ENCODE measurements around the gene PDGFRA. TPM values are rescaled to one million over a fixed set of nuclear protein-coding genes. Genes with fewer than 3 reads are reported as not detected.

PDGFRA gene
- polyA plus RNA-seq, 3 donors: not detected

DNA sequence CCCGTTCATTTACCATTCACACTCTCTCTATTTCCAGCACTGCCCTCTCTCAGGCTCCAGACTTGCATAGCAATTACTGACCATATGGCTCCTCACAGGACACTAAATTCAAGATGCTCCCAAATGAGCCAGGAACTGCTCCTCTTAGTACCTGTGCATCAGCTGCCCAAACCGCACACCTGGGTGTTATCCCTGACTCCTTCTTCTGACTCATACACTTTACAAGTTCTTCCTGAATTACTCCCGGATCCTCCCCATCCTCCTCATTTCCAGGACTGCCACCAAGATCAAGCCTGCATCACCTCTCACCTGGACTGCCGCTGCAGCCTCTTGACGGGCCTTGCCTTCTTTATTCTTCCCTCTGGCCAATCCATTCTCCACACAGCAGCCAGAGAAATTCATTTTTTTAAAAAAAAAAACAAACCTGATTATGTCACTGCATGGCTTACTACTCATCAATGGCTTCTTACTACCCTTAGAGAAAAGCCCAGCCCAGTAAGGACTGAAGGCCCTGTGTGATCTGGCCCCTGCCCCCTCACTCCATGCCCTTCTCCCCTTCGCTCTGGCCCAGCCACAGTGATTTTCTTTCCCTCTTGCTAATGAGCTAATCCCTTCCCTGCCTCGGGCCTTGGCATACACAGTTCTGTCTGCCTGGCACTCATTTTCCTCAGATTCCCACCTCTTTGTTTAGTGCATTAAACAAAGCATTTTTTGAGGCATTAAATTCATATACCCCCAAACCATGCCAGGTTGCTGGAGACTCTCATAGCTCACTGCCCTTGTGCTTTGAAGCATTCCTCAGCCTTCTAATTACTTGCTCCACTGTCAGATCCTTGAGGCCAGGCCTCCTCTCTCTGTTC lies 92.0 kb downstream of the PDGFRA start:
- Mint-ChIP-seq H3K4me1 (peaks cover 10% of the 10 kb centered on the region), H3K9me3 (peaks cover 0 to 6% (median 5%) of the 10 kb centered on the region in 7 donors), H3K36me3 (no peaks in the 10 kb centered on the region), H3K27me3 (ENCODE audit: low read depth in 3 of 3) (peaks cover 0 to 1% (median 0%) of the 10 kb centered on the region in 3 donors), H3K27ac (no peak overlapping the region), H3K4me3 (no peak overlapping the region)
- Histone ChIP-seq H3K9me3 (replicated peaks in 1 of 2; ENCODE audit: control insufficient read depth in 1 of 2, insufficient read depth in 1 of 2, low read length in 2 of 2) (no peaks in the 10 kb centered on the region), H3K79me2 (ENCODE audit: insufficient read depth, low read length) (no peaks in the 10 kb centered on the region), H3K9ac (ENCODE audit: insufficient read depth, low read length, poor library complexity, severe bottlenecking) (no peak overlapping the region), H3K4me2 (replicated peaks; ENCODE audit: extremely low read depth, low read length, poor library complexity, severe bottlenecking) (no peak overlapping the region), H3K4me1 (ENCODE audit: control insufficient read depth in 1 of 2, insufficient read depth in 2 of 2, low read length in 2 of 2) (peaks cover 1 to 4% of the 10 kb centered on the region in 2 donors), H3K36me3 (replicated peaks in 1 of 2; ENCODE audit: control insufficient read depth in 1 of 2, insufficient read depth in 2 of 2, low read length in 2 of 2) (no peaks in the 10 kb centered on the region), H2AFZ (ENCODE audit: insufficient read depth, low read depth, low read length, poor library complexity, severe bottlenecking) (no peak overlapping the region), H3K27ac (ENCODE audit: low read depth in 1 of 2, low read length in 2 of 2) (no peak overlapping the region), H3K27me3 (ENCODE audit: control insufficient read depth in 2 of 2, insufficient read depth in 2 of 2, low read length in 2 of 2) (no peaks in the 10 kb centered on the region), H3K4me3 (replicated peaks in 1 of 3; ENCODE audit: low read depth in 2 of 3, low read length in 3 of 3) (no peak overlapping the region), H4K20me1 (ENCODE audit: insufficient read depth, low read length) (no peaks in the 10 kb centered on the region)
- 95% methylated on average over 6 of the region's 7 CpGs for WGBS (ENCODE audit: insufficient coverage)
- no peak for DNase-seq
- TF ChIP-seq, protein P1, sequence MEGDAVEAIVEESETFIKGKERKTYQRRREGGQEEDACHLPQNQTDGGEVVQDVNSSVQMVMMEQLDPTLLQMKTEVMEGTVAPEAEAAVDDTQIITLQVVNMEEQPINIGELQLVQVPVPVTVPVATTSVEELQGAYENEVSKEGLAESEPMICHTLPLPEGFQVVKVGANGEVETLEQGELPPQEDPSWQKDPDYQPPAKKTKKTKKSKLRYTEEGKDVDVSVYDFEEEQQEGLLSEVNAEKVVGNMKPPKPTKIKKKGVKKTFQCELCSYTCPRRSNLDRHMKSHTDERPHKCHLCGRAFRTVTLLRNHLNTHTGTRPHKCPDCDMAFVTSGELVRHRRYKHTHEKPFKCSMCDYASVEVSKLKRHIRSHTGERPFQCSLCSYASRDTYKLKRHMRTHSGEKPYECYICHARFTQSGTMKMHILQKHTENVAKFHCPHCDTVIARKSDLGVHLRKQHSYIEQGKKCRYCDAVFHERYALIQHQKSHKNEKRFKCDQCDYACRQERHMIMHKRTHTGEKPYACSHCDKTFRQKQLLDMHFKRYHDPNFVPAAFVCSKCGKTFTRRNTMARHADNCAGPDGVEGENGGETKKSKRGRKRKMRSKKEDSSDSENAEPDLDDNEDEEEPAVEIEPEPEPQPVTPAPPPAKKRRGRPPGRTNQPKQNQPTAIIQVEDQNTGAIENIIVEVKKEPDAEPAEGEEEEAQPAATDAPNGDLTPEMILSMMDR (IDR thresholded peaks at IDR 0.05): no peak
- intact Hi-C loops (cut with micrococcal nuclease): loop anchor here in 1 of 2 donors (5.0 to 10.0 kb wide), 2 partner anchors 124 to 1001 kb away; no protein-coding TSS in a partner anchor

DNA sequence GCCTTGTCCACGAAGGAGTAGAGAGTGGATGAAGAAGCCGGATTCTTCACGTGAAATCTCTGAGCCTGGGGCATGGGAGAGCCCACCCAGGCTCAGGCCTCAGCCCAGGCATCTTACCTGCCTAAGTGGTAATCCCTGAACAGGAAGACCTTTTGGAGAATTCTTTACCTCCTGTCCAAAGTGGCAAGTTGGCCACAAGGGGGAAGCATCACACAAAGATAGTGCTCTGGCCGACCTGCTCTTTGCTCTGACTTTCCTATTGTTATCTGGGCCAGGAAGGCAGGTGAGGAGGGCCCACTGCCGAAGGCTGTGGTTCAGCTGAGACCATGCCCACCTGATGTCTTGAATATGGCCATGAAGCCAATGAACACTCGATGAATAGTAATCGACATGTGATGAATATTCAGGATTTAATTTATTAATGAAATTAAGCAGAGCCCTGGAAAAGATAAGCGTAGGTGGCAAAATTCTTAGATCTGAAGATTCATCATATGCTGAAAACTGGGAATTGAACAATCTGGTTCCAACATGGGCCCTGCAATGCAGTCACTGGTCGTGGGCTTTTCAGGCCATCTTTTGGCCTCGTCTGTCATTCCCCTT lies 93.8 kb downstream of the PDGFRA start:
- TF ChIP-seq, protein P1 (IDR thresholded peaks at IDR 0.05): peak; percentile 75

More for the DNA sequence above, 93.8 kb downstream of the PDGFRA start:
- peaks cover 0 to 2% (median under 1%) of the 10 kb centered on the region in 3 donors for H3K27me3 Mint-ChIP-seq (ENCODE audit: low read depth in 3 of 3)
- no peak overlapping the region for H2AFZ ChIP-seq (ENCODE audit: insufficient read depth, low read depth, low read length, poor library complexity, severe bottlenecking)
- intact Hi-C loops (cut with micrococcal nuclease): loop anchor here in 1 of 2 donors (5.0 to 10.0 kb wide), 2 partner anchors 122 to 999 kb away; no protein-coding TSS in a partner anchor
- H3K9me3 Mint-ChIP-seq: peaks cover 0 to 7% (median 6%) of the 10 kb centered on the region in 7 donors
- peaks cover 8% of the 10 kb centered on the region for H3K4me1 Mint-ChIP-seq
- no peaks in the 10 kb centered on the region for H3K79me2 ChIP-seq (ENCODE audit: insufficient read depth, low read length)
- no peak overlapping the region for H3K27ac ChIP-seq (ENCODE audit: low read depth in 1 of 2, low read length in 2 of 2)
- DNase-seq: peak; percentile 14 to 54 (median 39)
- WGBS (ENCODE audit: insufficient coverage): 36% methylated on average over 5 of the region's 10 CpGs
- H3K36me3 Mint-ChIP-seq: no peaks in the 10 kb centered on the region
- no peak overlapping the region for H3K4me3 Mint-ChIP-seq
- no peak overlapping the region for H3K4me3 ChIP-seq (replicated peaks in 1 of 3; ENCODE audit: low read depth in 2 of 3, low read length in 3 of 3)
- H4K20me1 ChIP-seq (ENCODE audit: insufficient read depth, low read length): no peaks in the 10 kb centered on the region
- no peak overlapping the region for H3K9ac ChIP-seq (ENCODE audit: insufficient read depth, low read length, poor library complexity, severe bottlenecking)
- no peak overlapping the region for H3K4me2 ChIP-seq (replicated peaks; ENCODE audit: extremely low read depth, low read length, poor library complexity, severe bottlenecking)
- H3K4me1 ChIP-seq (ENCODE audit: control insufficient read depth in 1 of 2, insufficient read depth in 2 of 2, low read length in 2 of 2): peaks cover 0 to 3% of the 10 kb centered on the region in 2 donors
- no peaks in the 10 kb centered on the region for H3K27me3 ChIP-seq (ENCODE audit: control insufficient read depth in 2 of 2, insufficient read depth in 2 of 2, low read length in 2 of 2)
- H3K9me3 ChIP-seq (replicated peaks in 1 of 2; ENCODE audit: control insufficient read depth in 1 of 2, insufficient read depth in 1 of 2, low read length in 2 of 2): no peaks in the 10 kb centered on the region
- H3K27ac Mint-ChIP-seq: no peak overlapping the region
- no peaks in the 10 kb centered on the region for H3K36me3 ChIP-seq (replicated peaks in 1 of 2; ENCODE audit: control insufficient read depth in 1 of 2, insufficient read depth in 2 of 2, low read length in 2 of 2)
